H1 (cell line): Measurements from ENCODE around the gene HSD17B13. TPM values are rescaled to one million over a fixed set of nuclear protein-coding genes. Genes with fewer than 3 reads are reported as not detected.

ENCODE experiments used
- POLR2AphosphoS5 ChIP-seq: IDR thresholded peaks from 2 replicates; pipeline ENCODE4 v1.6.1; 2011; ENCODE audit warnings: low read depth, low read length
- RAD21 ChIP-seq, 2 experiments: IDR thresholded peaks in 1 of 2; conservative IDR thresholded peaks in 1 of 2; 2 replicates each; pipeline ENCODE4 v1.6.1; 2011; ENCODE audit warnings: low read depth in 2 of 2, low read length in 2 of 2, improper control_type of control experiment in 1 of 2, inconsistent platforms in 1 of 2, mild to moderate bottlenecking in 1 of 2, moderate library complexity in 1 of 2
- polyA plus RNA-seq, 7 experiments: library from polyadenylated mRNA; depleted of rRNA in 3 of 7; stranded (reverse) in 5 of 7; unstranded in 2 of 7; fragments of >200 nt in 5 of 7; fragments of 200-250 nt in 2 of 7; gene quantifications; 1 replicate in 5 of 7; 2 replicates in 1 of 7; 4 replicates in 1 of 7; pipeline versions ENCODE4 v1.2.1 to v1.2.3, GENCODE V29; 2011 to 2013; ENCODE audit warnings: missing spikeins in 2 of 7, mixed read lengths in 2 of 7
- total RNA-seq: library from RNA; stranded (reverse); fragmentation: NEBNext Ultra II Directional; extraction: Animal tissue kit (Norgen Biotek cat#: 25700); gene quantifications from 2 replicates; pipeline ENCODE4 v1.2.1, GENCODE V29; 2021
- TF ChIP-seq, protein P1 (sequence below), 3 experiments: IDR thresholded peaks; 1 replicate in 2 of 3; 2 replicates in 1 of 3; pipeline versions ENCODE4 v1.5.1 to v1.6.1; 2011; ENCODE audit warnings: low read length in 3 of 3, mild to moderate bottlenecking in 3 of 3, inconsistent platforms in 2 of 3, low read depth in 1 of 3, moderate library complexity in 1 of 3; ENCODE audit not compliant: insufficient read depth in 1 of 3; ENCODE audit errors: control extremely low read depth in 1 of 3
- TF ChIP-seq, protein P2 (sequence below): fragments of 300-600 bp; sonication (generic); IDR thresholded peaks from 2 replicates; pipeline ENCODE4 v1.7.1; 2012; ENCODE audit warnings: low read length, moderate library complexity, mild to moderate bottlenecking, inconsistent platforms; ENCODE audit not compliant: insufficient replicate concordance

HSD17B13 gene
- total and polyA plus RNA-seq, 2 of the 8 experiments (the other 6 are each of a cell fraction or from before 2014, with no cell fraction given), result 0.09 to 0.13 TPM

DNA sequence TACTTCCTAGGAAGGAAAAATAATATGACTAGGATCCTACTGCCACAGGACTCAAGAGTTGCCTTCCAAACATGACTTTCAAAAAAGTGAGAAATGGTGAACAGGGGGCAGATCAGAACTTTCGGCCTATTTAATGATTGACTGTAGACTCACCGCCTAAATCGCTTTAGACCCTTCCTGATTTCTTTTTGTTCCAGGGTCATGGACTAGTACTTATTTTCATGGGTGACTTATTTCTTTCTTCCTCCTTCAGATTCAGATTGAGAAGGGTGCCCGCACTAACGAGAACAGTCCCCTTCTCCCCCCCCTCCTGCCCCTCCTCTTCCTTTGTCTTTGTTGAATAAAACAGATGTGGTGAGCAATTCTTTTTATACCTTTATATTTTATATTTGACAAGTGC, 54.3 kb downstream of the HSD17B13 start (continued):
- TF ChIP-seq, protein P1, sequence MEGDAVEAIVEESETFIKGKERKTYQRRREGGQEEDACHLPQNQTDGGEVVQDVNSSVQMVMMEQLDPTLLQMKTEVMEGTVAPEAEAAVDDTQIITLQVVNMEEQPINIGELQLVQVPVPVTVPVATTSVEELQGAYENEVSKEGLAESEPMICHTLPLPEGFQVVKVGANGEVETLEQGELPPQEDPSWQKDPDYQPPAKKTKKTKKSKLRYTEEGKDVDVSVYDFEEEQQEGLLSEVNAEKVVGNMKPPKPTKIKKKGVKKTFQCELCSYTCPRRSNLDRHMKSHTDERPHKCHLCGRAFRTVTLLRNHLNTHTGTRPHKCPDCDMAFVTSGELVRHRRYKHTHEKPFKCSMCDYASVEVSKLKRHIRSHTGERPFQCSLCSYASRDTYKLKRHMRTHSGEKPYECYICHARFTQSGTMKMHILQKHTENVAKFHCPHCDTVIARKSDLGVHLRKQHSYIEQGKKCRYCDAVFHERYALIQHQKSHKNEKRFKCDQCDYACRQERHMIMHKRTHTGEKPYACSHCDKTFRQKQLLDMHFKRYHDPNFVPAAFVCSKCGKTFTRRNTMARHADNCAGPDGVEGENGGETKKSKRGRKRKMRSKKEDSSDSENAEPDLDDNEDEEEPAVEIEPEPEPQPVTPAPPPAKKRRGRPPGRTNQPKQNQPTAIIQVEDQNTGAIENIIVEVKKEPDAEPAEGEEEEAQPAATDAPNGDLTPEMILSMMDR (IDR thresholded peaks at IDR 0.05; ENCODE audit: control extremely low read depth in 1 of 3, insufficient read depth in 1 of 3, low read depth in 1 of 3, low read length in 3 of 3), result no peak
- TF ChIP-seq, protein P2, sequence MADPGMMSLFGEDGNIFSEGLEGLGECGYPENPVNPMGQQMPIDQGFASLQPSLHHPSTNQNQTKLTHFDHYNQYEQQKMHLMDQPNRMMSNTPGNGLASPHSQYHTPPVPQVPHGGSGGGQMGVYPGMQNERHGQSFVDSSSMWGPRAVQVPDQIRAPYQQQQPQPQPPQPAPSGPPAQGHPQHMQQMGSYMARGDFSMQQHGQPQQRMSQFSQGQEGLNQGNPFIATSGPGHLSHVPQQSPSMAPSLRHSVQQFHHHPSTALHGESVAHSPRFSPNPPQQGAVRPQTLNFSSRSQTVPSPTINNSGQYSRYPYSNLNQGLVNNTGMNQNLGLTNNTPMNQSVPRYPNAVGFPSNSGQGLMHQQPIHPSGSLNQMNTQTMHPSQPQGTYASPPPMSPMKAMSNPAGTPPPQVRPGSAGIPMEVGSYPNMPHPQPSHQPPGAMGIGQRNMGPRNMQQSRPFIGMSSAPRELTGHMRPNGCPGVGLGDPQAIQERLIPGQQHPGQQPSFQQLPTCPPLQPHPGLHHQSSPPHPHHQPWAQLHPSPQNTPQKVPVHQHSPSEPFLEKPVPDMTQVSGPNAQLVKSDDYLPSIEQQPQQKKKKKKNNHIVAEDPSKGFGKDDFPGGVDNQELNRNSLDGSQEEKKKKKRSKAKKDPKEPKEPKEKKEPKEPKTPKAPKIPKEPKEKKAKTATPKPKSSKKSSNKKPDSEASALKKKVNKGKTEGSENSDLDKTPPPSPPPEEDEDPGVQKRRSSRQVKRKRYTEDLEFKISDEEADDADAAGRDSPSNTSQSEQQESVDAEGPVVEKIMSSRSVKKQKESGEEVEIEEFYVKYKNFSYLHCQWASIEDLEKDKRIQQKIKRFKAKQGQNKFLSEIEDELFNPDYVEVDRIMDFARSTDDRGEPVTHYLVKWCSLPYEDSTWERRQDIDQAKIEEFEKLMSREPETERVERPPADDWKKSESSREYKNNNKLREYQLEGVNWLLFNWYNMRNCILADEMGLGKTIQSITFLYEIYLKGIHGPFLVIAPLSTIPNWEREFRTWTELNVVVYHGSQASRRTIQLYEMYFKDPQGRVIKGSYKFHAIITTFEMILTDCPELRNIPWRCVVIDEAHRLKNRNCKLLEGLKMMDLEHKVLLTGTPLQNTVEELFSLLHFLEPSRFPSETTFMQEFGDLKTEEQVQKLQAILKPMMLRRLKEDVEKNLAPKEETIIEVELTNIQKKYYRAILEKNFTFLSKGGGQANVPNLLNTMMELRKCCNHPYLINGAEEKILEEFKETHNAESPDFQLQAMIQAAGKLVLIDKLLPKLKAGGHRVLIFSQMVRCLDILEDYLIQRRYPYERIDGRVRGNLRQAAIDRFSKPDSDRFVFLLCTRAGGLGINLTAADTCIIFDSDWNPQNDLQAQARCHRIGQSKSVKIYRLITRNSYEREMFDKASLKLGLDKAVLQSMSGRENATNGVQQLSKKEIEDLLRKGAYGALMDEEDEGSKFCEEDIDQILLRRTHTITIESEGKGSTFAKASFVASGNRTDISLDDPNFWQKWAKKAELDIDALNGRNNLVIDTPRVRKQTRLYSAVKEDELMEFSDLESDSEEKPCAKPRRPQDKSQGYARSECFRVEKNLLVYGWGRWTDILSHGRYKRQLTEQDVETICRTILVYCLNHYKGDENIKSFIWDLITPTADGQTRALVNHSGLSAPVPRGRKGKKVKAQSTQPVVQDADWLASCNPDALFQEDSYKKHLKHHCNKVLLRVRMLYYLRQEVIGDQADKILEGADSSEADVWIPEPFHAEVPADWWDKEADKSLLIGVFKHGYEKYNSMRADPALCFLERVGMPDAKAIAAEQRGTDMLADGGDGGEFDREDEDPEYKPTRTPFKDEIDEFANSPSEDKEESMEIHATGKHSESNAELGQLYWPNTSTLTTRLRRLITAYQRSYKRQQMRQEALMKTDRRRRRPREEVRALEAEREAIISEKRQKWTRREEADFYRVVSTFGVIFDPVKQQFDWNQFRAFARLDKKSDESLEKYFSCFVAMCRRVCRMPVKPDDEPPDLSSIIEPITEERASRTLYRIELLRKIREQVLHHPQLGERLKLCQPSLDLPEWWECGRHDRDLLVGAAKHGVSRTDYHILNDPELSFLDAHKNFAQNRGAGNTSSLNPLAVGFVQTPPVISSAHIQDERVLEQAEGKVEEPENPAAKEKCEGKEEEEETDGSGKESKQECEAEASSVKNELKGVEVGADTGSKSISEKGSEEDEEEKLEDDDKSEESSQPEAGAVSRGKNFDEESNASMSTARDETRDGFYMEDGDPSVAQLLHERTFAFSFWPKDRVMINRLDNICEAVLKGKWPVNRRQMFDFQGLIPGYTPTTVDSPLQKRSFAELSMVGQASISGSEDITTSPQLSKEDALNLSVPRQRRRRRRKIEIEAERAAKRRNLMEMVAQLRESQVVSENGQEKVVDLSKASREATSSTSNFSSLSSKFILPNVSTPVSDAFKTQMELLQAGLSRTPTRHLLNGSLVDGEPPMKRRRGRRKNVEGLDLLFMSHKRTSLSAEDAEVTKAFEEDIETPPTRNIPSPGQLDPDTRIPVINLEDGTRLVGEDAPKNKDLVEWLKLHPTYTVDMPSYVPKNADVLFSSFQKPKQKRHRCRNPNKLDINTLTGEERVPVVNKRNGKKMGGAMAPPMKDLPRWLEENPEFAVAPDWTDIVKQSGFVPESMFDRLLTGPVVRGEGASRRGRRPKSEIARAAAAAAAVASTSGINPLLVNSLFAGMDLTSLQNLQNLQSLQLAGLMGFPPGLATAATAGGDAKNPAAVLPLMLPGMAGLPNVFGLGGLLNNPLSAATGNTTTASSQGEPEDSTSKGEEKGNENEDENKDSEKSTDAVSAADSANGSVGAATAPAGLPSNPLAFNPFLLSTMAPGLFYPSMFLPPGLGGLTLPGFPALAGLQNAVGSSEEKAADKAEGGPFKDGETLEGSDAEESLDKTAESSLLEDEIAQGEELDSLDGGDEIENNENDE, result no peak
- TF ChIP-seq RAD21 (IDR thresholded peaks at IDR 0.05 in 1 of 2, conservative IDR thresholded peaks at IDR 0.05 in 1 of 2; ENCODE audit: low read depth in 2 of 2, low read length in 2 of 2) (no peak), POLR2AphosphoS5 (no peak)
